Coronary artery (tissue), 2 donors: ENCODE data around the gene PLB1.

Source experiments
- DNase-seq: peaks from one replicate; pipeline ENCODE4 v3.0.0-alpha.2; 2017; ENCODE audit warnings: low spot score
- H3K27ac ChIP-seq, 2 donors: fragments of 200-600 bp; sonication (generic); one replicate each; pipeline ENCODE4 v1.5.1; 2016 to 2019
- H3K4me3 ChIP-seq: fragments of 200-600 bp; sonication (generic); 2 replicates; pipeline ENCODE4 v1.5.1; 2016; ENCODE audit warnings: mild to moderate bottlenecking, moderate library complexity
- TF ChIP-seq, protein P1 (sequence below): fragments of 200-600 bp; sonication (generic); IDR thresholded peaks from one replicate; pipeline ENCODE4 v1.5.1; 2019; ENCODE audit warnings: antibody characterized with exemption

Gene PLB1

DNA sequence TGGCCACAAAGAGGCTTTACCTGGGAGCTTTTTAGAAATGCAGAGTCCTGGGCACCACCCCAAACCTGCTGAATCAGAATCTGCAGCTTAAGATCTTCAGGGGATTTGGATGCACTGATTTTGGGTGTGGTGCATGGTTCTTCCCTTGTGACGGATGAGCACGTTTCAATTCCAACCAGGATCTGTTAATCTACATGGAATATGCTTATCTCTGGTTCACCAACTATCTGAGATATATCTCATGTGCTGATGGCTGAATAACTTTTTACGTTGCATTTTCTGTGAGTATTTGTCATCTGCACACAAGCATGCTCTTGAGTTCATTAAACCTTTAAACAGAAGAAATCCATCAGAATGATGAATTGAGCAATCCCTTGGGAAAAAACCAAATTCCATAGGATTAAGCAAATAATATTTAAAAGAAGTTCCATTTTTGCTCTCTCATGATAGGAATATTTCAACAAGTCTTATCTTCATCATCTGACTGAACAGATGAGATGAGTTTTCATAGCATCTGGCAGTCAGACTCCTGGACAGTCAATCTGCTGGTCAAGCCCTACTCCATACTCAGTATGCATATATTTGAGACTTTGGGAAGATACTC, 120.6 kb downstream of the PLB1 start:
- no peak overlapping the region for H3K27ac ChIP-seq
- TF ChIP-seq, protein P1, sequence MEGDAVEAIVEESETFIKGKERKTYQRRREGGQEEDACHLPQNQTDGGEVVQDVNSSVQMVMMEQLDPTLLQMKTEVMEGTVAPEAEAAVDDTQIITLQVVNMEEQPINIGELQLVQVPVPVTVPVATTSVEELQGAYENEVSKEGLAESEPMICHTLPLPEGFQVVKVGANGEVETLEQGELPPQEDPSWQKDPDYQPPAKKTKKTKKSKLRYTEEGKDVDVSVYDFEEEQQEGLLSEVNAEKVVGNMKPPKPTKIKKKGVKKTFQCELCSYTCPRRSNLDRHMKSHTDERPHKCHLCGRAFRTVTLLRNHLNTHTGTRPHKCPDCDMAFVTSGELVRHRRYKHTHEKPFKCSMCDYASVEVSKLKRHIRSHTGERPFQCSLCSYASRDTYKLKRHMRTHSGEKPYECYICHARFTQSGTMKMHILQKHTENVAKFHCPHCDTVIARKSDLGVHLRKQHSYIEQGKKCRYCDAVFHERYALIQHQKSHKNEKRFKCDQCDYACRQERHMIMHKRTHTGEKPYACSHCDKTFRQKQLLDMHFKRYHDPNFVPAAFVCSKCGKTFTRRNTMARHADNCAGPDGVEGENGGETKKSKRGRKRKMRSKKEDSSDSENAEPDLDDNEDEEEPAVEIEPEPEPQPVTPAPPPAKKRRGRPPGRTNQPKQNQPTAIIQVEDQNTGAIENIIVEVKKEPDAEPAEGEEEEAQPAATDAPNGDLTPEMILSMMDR = no peak
- DNase-seq = no peak
- no peak overlapping the region for H3K4me3 ChIP-seq

DNA sequence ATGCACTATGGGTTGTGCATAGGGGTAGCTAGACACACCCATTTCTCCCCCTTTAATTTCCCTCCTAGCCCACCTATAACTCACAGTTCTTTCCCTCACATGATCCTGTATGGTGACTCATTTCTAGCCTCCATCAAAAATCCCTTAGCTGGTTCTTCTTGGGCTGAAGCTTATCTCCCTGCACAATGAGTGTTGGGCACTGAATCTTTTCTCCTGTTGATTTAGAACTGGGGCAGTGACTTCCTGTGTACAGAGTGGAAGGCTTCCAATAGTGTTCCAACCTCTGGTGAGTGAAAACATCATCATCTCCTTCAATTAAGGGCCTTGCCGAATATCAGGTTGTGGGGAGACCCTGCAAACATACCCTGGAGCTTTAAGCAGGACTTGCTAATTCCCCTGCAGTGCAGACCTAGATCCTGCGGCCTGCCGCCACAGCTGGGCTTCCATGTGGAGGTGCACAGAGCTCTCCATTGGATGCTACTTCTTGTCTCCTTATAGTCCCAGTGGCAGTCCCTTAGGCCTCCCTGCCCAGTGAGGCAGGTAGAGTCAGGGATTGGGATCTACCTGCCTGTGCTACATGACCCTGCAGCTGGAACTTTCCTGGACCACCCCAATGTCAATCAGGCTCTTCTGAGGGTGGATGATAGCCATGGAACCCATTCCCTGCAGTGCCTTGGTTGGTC, 121.8 kb downstream of the PLB1 start:
- H3K4me3 ChIP-seq = no peak overlapping the region
- DNase-seq = no peak
- peak overlapping the region in 1 of 2 donors; percentile 42 for H3K27ac ChIP-seq
- TF ChIP-seq, protein P1 = no peak

DNA sequence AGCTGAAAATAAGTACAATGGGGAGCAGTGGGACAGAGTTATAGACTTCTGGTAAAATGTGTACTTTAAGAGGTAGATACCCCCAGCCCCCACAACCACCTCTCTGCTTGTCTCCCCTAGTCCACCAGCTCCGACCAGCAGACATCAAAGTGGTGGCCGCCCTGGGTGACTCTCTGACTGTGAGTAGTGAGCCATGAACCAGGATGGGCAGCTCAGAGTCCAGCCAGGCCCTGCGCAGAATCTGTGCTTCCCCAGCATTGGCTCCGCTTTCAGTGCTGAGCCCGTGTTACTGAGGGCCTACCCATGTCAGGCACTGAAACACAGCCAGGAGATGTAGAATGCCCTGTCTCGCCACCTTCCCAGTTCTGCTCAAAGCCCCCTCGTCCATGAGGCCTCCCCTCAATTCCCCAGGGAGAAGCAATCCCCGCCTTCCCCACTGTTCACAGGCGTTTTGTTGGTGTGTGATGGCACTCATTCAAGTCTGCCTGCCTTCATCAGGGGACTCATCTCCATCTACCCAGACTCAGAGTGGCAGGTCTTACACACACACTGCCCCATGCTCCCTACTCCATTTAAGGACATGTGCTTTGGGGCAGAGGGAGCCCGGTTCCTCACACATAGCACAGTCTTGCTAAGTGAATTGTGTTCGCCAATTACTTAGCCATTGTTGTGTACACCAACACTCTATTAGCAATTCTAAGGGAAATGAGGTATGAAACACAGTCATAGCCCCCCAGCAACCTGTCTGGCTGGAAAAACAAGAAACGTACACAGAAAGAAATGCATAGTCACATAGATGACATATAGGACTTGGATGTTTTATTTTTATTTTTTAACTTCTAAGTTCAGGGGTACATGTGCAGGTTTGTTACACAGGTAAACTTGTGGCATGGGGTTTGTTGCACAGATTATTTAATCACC, 122.6 kb downstream of the PLB1 start:
- DNase-seq = no peak
- H3K27ac ChIP-seq = peak overlapping the region in 1 of 2 donors; percentile 21
- TF ChIP-seq, protein P1 = no peak
- no peak overlapping the region for H3K4me3 ChIP-seq

DNA sequence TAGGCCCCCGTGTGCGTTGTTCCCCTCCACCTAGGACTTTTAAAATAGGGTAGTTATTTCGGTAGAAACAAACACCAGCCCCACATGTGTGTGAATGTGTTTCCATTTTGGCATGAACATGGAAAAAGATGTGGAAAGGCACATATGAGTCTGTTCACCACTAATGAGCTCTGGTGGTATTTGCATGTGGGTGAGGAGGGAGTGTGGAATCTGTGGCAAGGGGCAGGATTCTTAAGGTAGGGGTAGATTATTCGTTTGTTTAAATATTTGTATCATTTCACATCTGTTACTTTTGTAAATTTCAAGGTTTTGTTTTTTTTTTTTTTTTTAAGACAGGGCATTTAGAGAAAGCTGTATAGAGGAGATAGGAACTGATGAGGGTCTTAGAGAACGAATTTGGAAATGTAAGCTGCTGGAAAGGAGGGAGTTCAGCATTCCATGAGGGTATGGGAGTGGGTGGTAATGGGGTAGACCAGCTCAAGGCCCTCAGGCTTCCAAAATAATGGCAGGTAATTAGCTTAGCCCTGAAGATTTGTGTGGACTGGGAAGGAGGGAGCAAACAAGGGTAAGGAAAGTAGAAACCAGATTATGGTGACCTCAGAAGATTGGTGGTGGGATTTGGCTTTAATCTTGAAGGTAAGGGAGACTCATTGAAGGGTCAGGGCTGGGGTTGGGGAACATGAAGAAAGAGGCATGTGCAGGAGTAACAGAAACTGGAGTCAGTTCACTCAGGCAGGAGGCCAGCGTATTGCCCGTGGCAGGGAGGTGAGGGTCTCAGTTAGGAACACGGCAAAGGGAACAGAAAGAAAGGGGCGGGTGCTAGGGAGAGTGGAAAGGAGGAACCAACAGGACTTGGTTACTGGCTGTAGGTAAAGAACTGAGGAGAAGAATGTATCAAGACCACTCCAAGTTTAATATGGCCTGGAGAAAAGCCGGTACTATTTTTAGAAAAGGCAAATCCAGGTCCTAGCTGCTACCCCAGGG, 123.6 kb downstream of the PLB1 start:
- no peak for DNase-seq
- TF ChIP-seq, protein P1 = no peak
- H3K27ac ChIP-seq = peak overlapping the region; percentile 75 to 100
- no peak overlapping the region for H3K4me3 ChIP-seq

DNA sequence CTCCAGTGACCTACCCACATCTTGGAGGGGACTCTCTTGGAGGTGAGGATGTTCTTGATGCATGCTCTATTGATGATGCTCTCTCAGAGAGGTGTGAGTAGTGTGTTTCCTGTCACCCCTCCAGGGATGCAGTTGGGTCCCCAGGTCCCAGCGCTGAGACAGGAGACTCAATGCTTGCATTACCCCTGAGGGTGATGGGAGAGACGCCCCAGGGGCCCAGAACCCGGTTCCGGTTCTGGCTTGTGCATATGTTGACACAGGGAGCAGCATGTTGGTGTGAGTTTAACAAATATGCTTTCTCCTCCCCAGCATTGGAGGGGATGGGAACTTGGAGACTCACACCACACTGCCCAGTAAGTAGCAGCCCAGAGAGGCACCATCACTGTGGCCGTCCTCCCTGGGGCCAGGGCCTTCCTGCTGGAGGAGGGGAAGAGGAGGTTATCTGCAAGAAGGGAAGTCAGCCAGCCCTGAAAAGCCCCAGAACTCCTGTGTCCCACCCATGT, 124.5 kb downstream of the PLB1 start:
- no peak for DNase-seq
- TF ChIP-seq, protein P1 = no peak
- no peak overlapping the region for H3K4me3 ChIP-seq
- H3K27ac ChIP-seq = peak overlapping the region; percentile 75 to 100

DNA sequence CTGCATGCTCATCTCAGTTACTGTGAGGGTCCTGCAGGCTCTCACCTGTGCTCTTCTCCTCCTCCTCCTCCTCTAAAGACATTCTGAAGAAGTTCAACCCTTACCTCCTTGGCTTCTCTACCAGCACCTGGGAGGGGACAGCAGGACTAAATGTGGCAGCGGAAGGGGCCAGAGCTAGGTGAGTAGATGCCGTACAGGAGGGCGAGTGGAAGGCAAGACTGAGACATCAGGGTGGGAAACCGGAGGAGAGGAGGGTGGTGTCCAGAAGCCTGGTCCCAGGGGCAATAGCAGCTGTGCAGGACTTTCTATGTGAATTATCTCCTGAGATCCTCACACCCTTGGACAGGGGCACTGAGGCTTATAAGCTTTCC, 124.9 kb downstream of the PLB1 start:
- peak overlapping the region; percentile 75 to 100 for H3K27ac ChIP-seq
- no peak for DNase-seq
- no peak overlapping the region for H3K4me3 ChIP-seq
- TF ChIP-seq, protein P1 = no peak
